Activated naive CD4-positive, alpha-beta T cell treated with anti-CD3 and anti-CD28 coated beads, Interleukin-2, amount 50 U/mL, for 24 hours (primary cell): Measurements from ENCODE around the gene NPY5R.

Experiments used
- H3K27ac Mint-ChIP-seq: one replicate; pipeline ENCODE4 v1.8.0; 2021; ENCODE audit warnings: mild to moderate bottlenecking, mixed read lengths
- H3K27me3 Mint-ChIP-seq: one replicate; pipeline ENCODE4 v1.8.0; 2021; ENCODE audit warnings: mixed read lengths
- H3K36me3 Mint-ChIP-seq: one replicate; pipeline ENCODE4 v1.8.0; 2021; ENCODE audit warnings: mixed read lengths
- H3K4me1 Mint-ChIP-seq: one replicate; pipeline ENCODE4 v1.8.0; 2021; ENCODE audit warnings: mixed read lengths
- H3K4me3 Mint-ChIP-seq: one replicate; pipeline ENCODE4 v1.8.0; 2021; ENCODE audit warnings: mild to moderate bottlenecking, mixed read lengths
- H3K9me3 Mint-ChIP-seq: one replicate; pipeline ENCODE4 v1.8.0; 2021; ENCODE audit warnings: mixed read lengths

Gene NPY5R

GRCh38 chr4:163367651-163368050, 24.0 kb downstream of the NPY5R start:
- H3K4me3 Mint-ChIP-seq = no peak overlapping the region
- H3K9me3 Mint-ChIP-seq = no peaks in the 10 kb centered on the region
- no peaks in the 10 kb centered on the region for H3K36me3 Mint-ChIP-seq
- no peaks in the 10 kb centered on the region for H3K4me1 Mint-ChIP-seq
- H3K27ac Mint-ChIP-seq = no peak overlapping the region
- peaks cover 12% of the 10 kb centered on the region for H3K27me3 Mint-ChIP-seq

GRCh38 chr4:163372029-163372428, 28.3 kb downstream of the NPY5R start:
- H3K4me1 Mint-ChIP-seq = no peaks in the 10 kb centered on the region
- H3K9me3 Mint-ChIP-seq = no peaks in the 10 kb centered on the region
- H3K27me3 Mint-ChIP-seq = peaks cover 1% of the 10 kb centered on the region
- H3K4me3 Mint-ChIP-seq = no peak overlapping the region
- no peak overlapping the region for H3K27ac Mint-ChIP-seq
- no peaks in the 10 kb centered on the region for H3K36me3 Mint-ChIP-seq

GRCh38 chr4:163378661-163379060, 35.0 kb downstream of the NPY5R start:
- H3K27me3 Mint-ChIP-seq = peaks cover 3% of the 10 kb centered on the region
- no peaks in the 10 kb centered on the region for H3K36me3 Mint-ChIP-seq
- H3K4me1 Mint-ChIP-seq = no peaks in the 10 kb centered on the region
- no peak overlapping the region for H3K27ac Mint-ChIP-seq
- no peak overlapping the region for H3K4me3 Mint-ChIP-seq
- no peaks in the 10 kb centered on the region for H3K9me3 Mint-ChIP-seq

- no peak overlapping the region for H3K27ac Mint-ChIP-seq
- H3K4me1 Mint-ChIP-seq = no peaks in the 10 kb centered on the region
- H3K9me3 Mint-ChIP-seq = no peaks in the 10 kb centered on the region
- no peak overlapping the region for H3K4me3 Mint-ChIP-seq
- H3K36me3 Mint-ChIP-seq = no peaks in the 10 kb centered on the region
- peaks cover 3% of the 10 kb centered on the region for H3K27me3 Mint-ChIP-seq
These were observed 37.0 kb downstream of the NPY5R start for GRCh38 chr4:163380703-163381102.

GRCh38 chr4:163382178-163382869, 38.6 kb downstream of the NPY5R start:
- no peaks in the 10 kb centered on the region for H3K9me3 Mint-ChIP-seq
- H3K27ac Mint-ChIP-seq = no peak overlapping the region
- H3K36me3 Mint-ChIP-seq = no peaks in the 10 kb centered on the region
- H3K4me3 Mint-ChIP-seq = no peak overlapping the region
- H3K4me1 Mint-ChIP-seq = no peaks in the 10 kb centered on the region
- peaks cover 6% of the 10 kb centered on the region for H3K27me3 Mint-ChIP-seq

- Mint-ChIP-seq H3K27me3 (peaks cover 9% of the 10 kb centered on the region), H3K4me1 (no peaks in the 10 kb centered on the region), H3K9me3 (no peaks in the 10 kb centered on the region), H3K4me3 (no peak overlapping the region), H3K27ac (no peak overlapping the region), H3K36me3 (no peaks in the 10 kb centered on the region)
These were observed 40.7 kb downstream of the NPY5R start for GRCh38 chr4:163384434-163384833.

- no peak overlapping the region for H3K4me3 Mint-ChIP-seq
- no peaks in the 10 kb centered on the region for H3K9me3 Mint-ChIP-seq
- H3K27ac Mint-ChIP-seq = no peak overlapping the region
- no peaks in the 10 kb centered on the region for H3K36me3 Mint-ChIP-seq
- H3K4me1 Mint-ChIP-seq = no peaks in the 10 kb centered on the region
- H3K27me3 Mint-ChIP-seq = peaks cover 9% of the 10 kb centered on the region
These were observed 41.2 kb downstream of the NPY5R start for GRCh38 chr4:163384926-163385325.

GRCh38 chr4:163385466-163385865, 41.8 kb downstream of the NPY5R start:
- H3K4me1 Mint-ChIP-seq = no peaks in the 10 kb centered on the region
- no peak overlapping the region for H3K27ac Mint-ChIP-seq
- H3K27me3 Mint-ChIP-seq = peaks cover 6% of the 10 kb centered on the region
- H3K9me3 Mint-ChIP-seq = no peaks in the 10 kb centered on the region
- no peak overlapping the region for H3K4me3 Mint-ChIP-seq
- no peaks in the 10 kb centered on the region for H3K36me3 Mint-ChIP-seq

- H3K4me1 Mint-ChIP-seq = no peaks in the 10 kb centered on the region
- no peaks in the 10 kb centered on the region for H3K9me3 Mint-ChIP-seq
- H3K27ac Mint-ChIP-seq = no peak overlapping the region
- peaks cover 6% of the 10 kb centered on the region for H3K27me3 Mint-ChIP-seq
- H3K4me3 Mint-ChIP-seq = no peak overlapping the region
- H3K36me3 Mint-ChIP-seq = no peaks in the 10 kb centered on the region
These were observed 48.1 kb downstream of the NPY5R start for GRCh38 chr4:163391756-163392155.

GRCh38 chr4:163392328-163392727, 48.6 kb downstream of the NPY5R start:
- Mint-ChIP-seq H3K27me3 (peaks cover 6% of the 10 kb centered on the region), H3K9me3 (no peaks in the 10 kb centered on the region), H3K27ac (no peak overlapping the region), H3K4me3 (no peak overlapping the region), H3K4me1 (no peaks in the 10 kb centered on the region), H3K36me3 (no peaks in the 10 kb centered on the region)

GRCh38 chr4:163393471-163393870, 49.8 kb downstream of the NPY5R start:
- H3K4me3 Mint-ChIP-seq = no peak overlapping the region
- H3K9me3 Mint-ChIP-seq = no peaks in the 10 kb centered on the region
- H3K27ac Mint-ChIP-seq = no peak overlapping the region

GRCh38 chr4:163395055-163395454, 51.4 kb downstream of the NPY5R start:
- H3K27me3 Mint-ChIP-seq = peaks cover 3% of the 10 kb centered on the region
- no peaks in the 10 kb centered on the region for H3K9me3 Mint-ChIP-seq
- H3K4me1 Mint-ChIP-seq = no peaks in the 10 kb centered on the region
- no peaks in the 10 kb centered on the region for H3K36me3 Mint-ChIP-seq
- H3K27ac Mint-ChIP-seq = no peak overlapping the region
- no peak overlapping the region for H3K4me3 Mint-ChIP-seq

More at GRCh38 chr4:163393471-163393870, 49.8 kb downstream of the NPY5R start:
- Mint-ChIP-seq H3K36me3 (no peaks in the 10 kb centered on the region), H3K4me1 (no peaks in the 10 kb centered on the region), H3K27me3 (peaks cover 5% of the 10 kb centered on the region)

- Mint-ChIP-seq H3K27ac (no peak overlapping the region), H3K9me3 (no peaks in the 10 kb centered on the region), H3K36me3 (no peaks in the 10 kb centered on the region), H3K4me3 (no peak overlapping the region), H3K4me1 (no peaks in the 10 kb centered on the region), H3K27me3 (peaks cover 3% of the 10 kb centered on the region)
These were observed 52.1 kb downstream of the NPY5R start for GRCh38 chr4:163395758-163396157.

- no peaks in the 10 kb centered on the region for H3K36me3 Mint-ChIP-seq
- H3K9me3 Mint-ChIP-seq = no peaks in the 10 kb centered on the region
- H3K27me3 Mint-ChIP-seq = no peaks in the 10 kb centered on the region
- H3K4me3 Mint-ChIP-seq = no peak overlapping the region
- H3K27ac Mint-ChIP-seq = no peak overlapping the region
- H3K4me1 Mint-ChIP-seq = no peaks in the 10 kb centered on the region
These were observed 54.5 kb downstream of the NPY5R start for GRCh38 chr4:163398238-163398637.

GRCh38 chr4:163400911-163401310, 57.2 kb downstream of the NPY5R start:
- H3K9me3 Mint-ChIP-seq = no peaks in the 10 kb centered on the region
- H3K36me3 Mint-ChIP-seq = no peaks in the 10 kb centered on the region
- no peak overlapping the region for H3K27ac Mint-ChIP-seq
- no peaks in the 10 kb centered on the region for H3K27me3 Mint-ChIP-seq
- no peaks in the 10 kb centered on the region for H3K4me1 Mint-ChIP-seq
- no peak overlapping the region for H3K4me3 Mint-ChIP-seq
